Stimulated activated CD4-positive, alpha-beta T cell treated with anti-CD3 and anti-CD28 coated beads, Interleukin-2, amount 100 ng/mL, for 4 hours (primary cell): ENCODE measurements around the gene RHOD.

ENCODE experiments used
- DNase-seq: peaks from one replicate; pipeline ENCODE4 v3.0.0-alpha.2; 2020; ENCODE audit warnings: low read depth

Gene RHOD

GRCh38 chr11:67062526-67063373 lies 6.1 kb downstream of the RHOD start:
- no peak for DNase-seq

DNA sequence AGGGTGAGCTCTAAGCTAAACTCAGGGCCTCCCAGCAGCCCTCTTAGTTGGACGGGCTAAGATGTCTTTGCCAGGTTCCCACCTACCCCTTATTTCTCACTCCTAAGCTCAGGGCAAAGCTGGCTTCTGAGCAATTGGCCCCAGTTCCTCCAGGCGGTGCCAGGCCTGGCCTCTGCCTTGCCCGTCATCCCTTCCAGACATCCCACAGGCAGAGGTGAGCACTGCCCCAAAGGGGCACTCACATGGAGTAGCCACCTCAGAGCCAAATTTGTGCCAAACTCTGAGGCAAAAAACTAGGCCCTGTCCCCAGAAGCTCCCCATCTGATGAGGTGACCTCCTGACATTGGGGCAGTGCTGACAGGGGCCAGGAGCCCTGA lies 9.7 kb downstream of the RHOD start:
- no peak for DNase-seq

DNA sequence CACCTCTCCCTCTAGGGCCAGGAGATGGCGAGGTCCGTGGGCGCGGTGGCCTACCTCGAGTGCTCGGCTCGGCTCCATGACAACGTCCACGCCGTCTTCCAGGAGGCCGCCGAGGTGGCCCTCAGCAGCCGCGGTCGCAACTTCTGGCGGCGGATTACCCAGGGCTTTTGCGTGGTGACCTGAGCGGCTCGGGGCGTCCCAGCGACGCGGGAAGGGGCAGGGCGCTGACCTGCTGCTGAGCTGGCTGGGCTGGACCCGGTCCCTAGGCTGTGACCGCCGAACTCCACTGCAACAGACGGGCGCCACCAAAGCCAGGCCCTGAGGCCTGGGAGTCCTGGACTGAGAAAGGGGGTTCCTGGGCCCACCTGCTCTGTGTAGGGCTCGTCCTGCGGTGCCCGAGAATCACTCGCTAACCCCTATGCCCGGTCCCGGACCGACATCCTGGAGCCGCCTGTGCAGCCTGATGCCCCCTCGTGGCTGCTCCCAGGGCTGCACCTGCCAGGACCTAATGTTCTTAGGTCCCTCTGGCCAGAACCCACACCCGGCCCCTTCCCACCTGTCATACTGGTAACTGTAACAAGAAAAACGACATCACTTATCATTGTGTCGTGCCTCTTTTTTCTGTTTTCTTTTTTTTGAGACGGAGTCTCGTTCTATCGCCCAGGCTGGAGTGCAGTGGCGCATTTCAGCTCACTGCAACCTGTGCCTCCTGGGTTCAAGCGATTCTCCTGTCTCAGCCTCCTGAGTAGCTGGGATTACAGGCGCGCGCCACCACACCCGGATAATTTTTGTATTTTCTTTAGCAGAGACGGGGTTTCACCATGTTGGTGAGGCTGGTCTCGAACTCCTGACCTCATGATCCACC lies 15.0 kb downstream of the RHOD start:
- peak; percentile 57 for DNase-seq

DNA sequence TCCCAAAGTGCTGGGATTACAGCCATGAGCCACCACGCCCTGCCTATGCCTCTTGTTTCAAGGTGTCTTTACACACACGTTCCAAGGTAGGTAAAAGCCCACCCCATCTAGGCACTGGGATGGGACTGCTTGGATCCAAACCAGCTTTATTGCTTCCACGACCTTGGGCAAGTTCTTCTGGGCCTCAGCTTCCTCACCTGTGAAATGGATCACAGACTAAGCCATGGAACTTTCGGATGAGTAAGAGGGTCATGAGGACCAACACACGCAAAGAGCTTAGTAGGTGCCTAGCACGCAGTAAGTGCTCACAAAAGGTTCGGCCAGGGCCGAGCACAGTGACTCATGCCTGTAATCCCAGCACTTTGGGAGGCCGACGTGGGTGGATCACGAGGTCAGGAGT lies 15.6 kb downstream of the RHOD start:
- DNase-seq, result no peak

DNA sequence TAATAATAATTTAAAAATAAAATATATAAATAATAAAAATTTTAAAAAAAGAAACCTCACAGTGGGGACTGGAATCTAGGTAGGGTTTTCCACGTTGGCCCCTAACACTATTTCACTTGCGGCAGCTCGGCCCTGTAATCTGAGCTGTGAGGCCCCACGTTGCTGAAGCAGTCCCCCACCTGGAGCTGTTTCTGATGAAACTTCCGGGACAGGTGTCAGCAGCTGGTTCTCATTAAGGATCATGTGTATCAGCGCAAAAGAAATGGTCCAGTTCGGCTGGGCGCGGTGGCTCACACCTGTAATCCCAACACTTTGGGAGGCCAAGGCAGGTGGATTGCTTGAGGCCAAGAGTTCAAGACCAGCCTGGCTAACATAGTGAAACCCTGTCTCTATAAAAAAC lies 17.3 kb downstream of the RHOD start:
- DNase-seq, result no peak

DNA sequence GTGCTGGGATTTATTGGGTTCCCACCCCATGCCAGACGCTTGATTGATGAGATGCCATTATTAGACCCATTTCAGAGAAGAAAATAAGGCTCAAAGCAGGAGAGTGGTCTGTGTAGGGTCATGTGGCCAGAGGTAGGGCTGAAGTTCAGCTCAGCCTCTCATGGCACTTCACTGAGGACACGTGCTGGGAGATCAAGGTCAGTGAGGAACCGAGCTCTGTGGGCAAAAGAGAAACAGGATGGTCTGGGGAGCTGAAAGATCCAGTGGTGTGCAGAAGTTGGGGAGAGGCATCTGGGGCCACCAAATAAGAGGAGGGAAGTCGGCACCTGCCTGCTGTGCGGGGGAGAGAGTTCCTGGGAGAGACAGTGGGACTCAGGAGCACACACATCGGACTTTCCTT lies 19.6 kb downstream of the RHOD start:
- no peak for DNase-seq

DNA sequence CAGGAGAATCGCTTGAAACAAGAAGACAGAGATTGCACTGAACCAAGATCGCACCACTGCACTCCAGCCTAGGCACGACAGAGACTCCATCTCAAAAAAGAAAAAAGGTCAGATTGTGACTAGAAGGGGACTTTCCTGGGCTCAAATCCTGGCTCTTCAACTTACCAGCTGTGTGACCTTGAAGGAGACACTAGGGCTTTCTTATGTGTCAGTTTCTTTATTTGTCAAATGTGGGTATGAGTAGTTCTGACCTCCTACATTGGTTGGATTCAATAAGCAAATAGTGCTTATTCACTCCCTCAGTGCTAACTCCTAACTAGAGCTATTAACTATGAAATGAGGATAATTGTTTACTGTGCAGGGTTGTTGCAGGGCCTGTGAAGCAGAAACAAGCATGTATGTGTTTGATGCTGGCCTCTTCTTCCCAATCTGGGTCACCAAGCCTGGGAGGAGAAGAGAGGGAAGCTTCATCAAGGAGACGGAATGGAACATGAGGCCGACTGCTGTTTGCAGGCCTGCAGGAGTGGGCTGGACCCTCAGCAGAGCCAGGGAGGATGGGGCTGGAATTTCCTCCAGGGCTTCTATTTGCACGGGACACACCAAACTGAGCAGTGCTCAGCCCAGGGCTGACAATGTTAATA lies 22.5 kb downstream of the RHOD start:
- DNase-seq, result no peak

DNA sequence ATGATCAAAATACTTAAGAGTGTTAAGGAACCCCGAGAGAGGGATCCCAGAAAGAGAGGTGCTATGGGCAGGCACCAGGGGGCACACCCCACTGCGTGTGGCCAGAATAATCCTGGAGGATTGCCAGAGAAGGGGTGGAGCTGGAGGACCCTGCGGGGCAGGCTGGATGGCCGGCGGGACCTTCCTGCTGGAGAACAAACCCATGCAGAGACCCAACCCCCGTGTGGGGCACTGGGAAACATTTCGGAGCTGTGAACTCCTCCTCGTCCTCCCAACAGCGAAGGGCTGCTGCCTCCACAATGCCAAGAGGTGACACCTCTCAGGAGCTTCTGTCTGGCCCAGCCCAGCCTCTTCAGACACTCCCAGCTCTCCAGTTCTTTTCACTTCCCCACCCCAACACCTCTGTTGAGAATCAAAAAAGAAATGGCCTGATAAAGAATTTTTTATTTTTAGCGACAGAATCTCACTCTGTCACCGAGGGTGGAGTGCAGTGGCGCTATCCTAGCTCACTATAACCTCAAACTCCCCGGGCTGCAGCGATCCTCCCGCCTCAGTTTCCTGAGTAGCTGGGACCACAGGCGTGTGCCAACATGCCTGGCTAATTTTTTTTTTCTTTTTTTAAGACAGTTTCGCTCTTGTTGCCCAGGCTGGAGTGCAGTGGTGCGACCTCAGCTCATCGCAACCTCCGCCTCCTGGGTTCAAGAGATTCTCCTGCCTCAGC lies 25.6 kb downstream of the RHOD start:
- DNase-seq, result no peak

- no peak for DNase-seq
Observed at GRCh38 chr11:67083786-67084366, 27.2 kb downstream of the RHOD start.

- no peak for DNase-seq
Observed at GRCh38 chr11:67085617-67086016, 29.0 kb downstream of the RHOD start.

DNA sequence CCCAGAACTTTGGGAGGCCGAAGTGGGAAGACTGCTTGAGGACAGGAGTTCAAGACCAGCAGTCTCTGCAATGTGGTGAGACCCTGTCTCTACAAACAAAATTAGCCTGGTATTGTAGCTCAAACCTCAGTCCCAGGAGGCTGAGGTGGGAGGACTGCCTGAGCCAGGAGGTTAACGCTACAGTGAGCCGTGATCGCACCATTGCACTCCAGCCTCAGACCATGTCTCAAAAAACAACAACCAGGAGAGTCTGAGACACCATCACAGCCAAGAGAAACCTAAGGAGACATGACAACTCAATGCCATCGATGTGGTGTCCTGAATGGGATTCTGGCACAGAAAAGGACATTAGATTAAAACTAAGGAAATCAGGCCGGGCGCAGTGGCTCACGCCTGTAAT lies 34.1 kb downstream of the RHOD start:
- DNase-seq, result no peak

GRCh38 chr11:67095214-67095507 lies 38.5 kb downstream of the RHOD start:
- DNase-seq, result no peak

- no peak for DNase-seq
Observed at GRCh38 chr11:67098799-67099429, 42.3 kb downstream of the RHOD start.

DNA sequence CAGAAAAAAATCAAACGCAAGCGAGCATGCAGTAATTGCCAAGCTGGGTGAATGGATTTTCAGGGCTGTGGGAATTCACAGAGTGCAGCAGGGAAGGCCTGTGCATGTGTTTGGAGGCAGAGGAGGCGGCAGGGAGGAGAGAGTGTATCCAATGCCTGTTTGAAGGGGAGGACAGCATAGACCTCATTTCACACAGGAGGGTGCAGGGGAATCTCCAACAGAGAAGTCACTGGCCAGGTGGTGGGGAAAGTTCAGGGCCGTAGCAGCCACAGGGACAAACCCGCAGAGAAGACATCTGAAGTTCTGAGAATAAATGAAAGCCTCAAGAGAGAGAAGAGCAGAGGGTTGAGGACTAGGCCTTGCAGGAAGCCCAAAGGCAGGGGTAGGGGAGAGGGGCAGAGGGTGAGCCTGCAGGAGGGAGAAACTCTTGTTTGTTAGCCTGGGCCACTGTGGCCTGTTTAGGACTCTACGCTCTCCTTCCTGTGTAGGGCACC lies 43.2 kb downstream of the RHOD start:
- DNase-seq, result no peak

DNA sequence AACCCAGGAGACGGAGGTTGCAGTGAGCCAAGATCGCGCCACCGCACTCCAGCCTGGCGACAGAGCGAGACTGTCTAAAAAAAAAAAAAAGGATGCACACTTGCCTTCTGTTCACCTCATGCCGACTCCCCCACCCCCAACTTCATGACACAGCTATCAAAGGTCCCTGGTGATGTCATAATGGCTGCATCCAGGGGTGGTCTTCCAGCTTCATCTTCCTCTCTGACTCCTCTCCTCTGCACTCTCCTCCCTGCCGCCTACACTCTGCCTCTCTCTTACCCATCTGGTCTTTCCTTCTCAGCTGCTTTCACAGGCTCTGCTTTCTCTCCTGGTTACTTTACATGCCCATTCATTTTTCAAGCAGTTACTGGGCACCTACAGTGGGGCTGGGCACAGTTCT lies 46.0 kb downstream of the RHOD start:
- no peak for DNase-seq

DNA sequence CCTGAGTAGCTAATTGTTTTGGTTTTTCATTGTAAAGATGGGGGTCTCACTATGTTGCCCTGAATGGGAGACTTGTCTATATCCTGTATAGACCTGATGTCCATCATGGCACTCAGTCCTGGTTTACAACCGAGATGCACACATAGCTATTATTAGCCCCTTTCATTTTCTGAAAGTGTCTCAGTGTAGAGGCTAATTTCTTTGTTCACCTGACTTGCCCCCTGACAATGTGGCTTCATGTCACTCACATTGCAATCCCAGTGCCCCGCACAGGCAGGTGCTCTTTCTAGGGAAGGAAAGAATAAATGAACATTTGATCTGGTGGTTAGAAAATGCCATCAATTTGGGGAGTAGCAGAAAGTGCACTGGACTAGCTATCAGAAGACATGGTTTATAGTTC lies 49.3 kb downstream of the RHOD start:
- no peak for DNase-seq

DNA sequence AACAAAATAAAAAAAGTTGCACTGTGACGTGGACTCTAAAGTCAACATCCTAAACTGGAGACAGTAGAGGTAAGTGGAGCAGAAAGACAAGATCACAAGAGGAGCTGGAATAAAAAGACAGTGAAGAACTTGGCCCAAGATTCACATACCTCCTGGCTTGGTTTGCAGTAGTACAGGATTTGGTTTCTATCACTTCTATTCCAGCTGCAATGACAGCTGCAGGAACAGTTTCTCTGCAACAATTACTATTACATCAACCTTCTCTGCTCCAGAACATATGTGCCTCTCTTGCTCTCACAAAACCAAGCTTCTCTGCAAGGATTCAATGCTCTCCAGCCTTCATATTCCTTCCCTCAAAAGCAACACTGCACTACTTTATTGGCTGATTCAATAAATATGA lies 54.6 kb downstream of the RHOD start:
- DNase-seq, result no peak

DNA sequence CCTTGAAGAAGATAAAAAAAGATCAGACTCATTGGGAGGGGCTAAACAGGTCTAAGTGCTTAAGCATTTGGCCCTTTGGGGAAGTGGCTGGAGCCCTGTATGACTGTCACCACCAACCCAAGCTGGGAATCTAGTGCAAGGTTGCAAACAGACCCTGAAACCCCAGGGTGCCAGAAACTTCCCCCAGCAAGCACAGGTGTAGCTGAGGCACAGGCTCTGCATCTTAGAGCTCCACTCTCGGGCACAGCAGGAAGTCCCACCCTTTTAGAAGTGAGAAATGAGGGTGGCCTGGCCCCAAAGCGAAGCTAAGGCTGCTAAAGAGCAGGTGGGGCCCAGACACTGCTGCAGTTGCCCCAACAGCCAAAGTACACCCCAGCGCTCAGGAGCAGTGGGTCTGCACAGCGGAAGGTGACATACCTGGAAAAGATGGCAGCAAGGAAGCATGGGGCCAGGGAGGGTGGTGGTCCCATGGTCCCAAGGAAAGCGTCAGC lies 56.6 kb downstream of the RHOD start:
- DNase-seq, result no peak

- DNase-seq, result no peak
Observed at GRCh38 chr11:67114275-67114896, 57.7 kb downstream of the RHOD start.

GRCh38 chr11:67116758-67117105 lies 60.1 kb downstream of the RHOD start:
- no peak for DNase-seq

- no peak for DNase-seq
Observed at GRCh38 chr11:67117176-67117575, 60.5 kb downstream of the RHOD start.
